Ovary (tissue), 3 donors: ENCODE data around the gene HDLBP.

Experiments
- CTCF ChIP-seq, 3 donors: fragments of 450-650 bp in 2 of 3; fragments of 200-600 bp in 1 of 3; IDR thresholded peaks; one replicate each; pipeline versions ENCODE4 v1.5.1 to v1.8.0; 2016 to 2022; ENCODE audit warnings: antibody characterized with exemption in 3 of 3, mild to moderate bottlenecking in 1 of 3
- EP300 ChIP-seq: sonication (generic); formaldehyde crosslinking; IDR thresholded peaks from one replicate; pipeline ENCODE4 v1.6.1; 2017; ENCODE audit warnings: antibody characterized with exemption
- POLR2A ChIP-seq: fragments of 450-650 bp; IDR thresholded peaks from one replicate; pipeline ENCODE4 v1.6.1; 2017; ENCODE audit warnings: antibody characterized with exemption, mild to moderate bottlenecking, moderate library complexity
- donor health status: DM: no; HTN: no; CAD: no.

GRCh38 chr2:241205086-241205485 lies 110.4 kb downstream of the HDLBP start:
- TF ChIP-seq CTCF (IDR thresholded peaks at IDR 0.05) (no peak), EP300 (no peak), POLR2A (no peak)
